ENCODE data around the gene AKIRIN2. TPM values are rescaled to one million over a fixed set of nuclear protein-coding genes. Genes with fewer than 3 reads are reported as not detected.

The AKIRIN2 gene
- total and polyA plus RNA-seq, 9 of the 15 experiments (the other 6 are each of a cell fraction or from before 2014, with no cell fraction given) = 5.8 to 63.9 (median 28.1) TPM

GRCh38 chr6:87701676-87702588 lies at the start of gene AKIRIN2 (continued):
- TF ChIP-seq CHD7 (IDR thresholded peaks at IDR 0.05; ENCODE audit: low read depth, low read length) (no peak), IRF9 (tag; IDR thresholded peaks at IDR 0.05) (no peak), SLC30A9 (CRISPR knock-in tag; IDR thresholded peaks at IDR 0.05) (no peak), NCOA1 (IDR thresholded peaks at IDR 0.05; ENCODE audit: low read depth) (no peak), ZNF232 (CRISPR knock-in tag; IDR thresholded peaks at IDR 0.05) (no peak), ZNF398 (CRISPR knock-in tag; IDR thresholded peaks at IDR 0.05) (no peak), NR4A1 (CRISPR knock-in tag; IDR thresholded peaks at IDR 0.05) (no peak), NR4A1 (tag; IDR thresholded peaks at IDR 0.05) (no peak), ZNF75A (CRISPR knock-in tag; IDR thresholded peaks at IDR 0.05) (no peak), POLR2G (IDR thresholded peaks at IDR 0.05; ENCODE audit: low read depth, low read length) (peak; percentile 94), ZKSCAN3 (CRISPR knock-in tag; IDR thresholded peaks at IDR 0.05) (no peak)
